HepG2 (cell line): ENCODE data around the gene MRPL14. TPM values are rescaled to one million over a fixed set of nuclear protein-coding genes. Genes with fewer than 3 reads are reported as not detected.
A peak's percentile ranks its signal among the peaks of the same experiment; 100 is the strongest.

Experiments
- ARID2 ChIP-seq: sonication (generic); formaldehyde crosslinking; IDR thresholded peaks from 2 replicates; pipeline ENCODE4 v1.8.1; 2022; ENCODE audit warnings: mild to moderate bottlenecking, missing genetic modification reagents, borderline replicate concordance
- BCL3 ChIP-seq: sonication (generic); formaldehyde crosslinking; IDR thresholded peaks from 2 replicates; pipeline ENCODE4 v1.5.1; 2020; ENCODE audit warnings: mild to moderate bottlenecking, missing genetic modification reagents, moderate library complexity
- HIC2 ChIP-seq: sonication (generic); formaldehyde crosslinking; IDR thresholded peaks from 2 replicates; pipeline ENCODE4 v1.9.0; 2022; ENCODE audit warnings: low read depth, missing genetic modification reagents
- KLF12 ChIP-seq: sonication (generic); formaldehyde crosslinking; IDR thresholded peaks from 2 replicates; pipeline ENCODE4 v1.4.0; 2020; ENCODE audit warnings: missing genetic modification reagents, borderline replicate concordance
- MEIS2 ChIP-seq: sonication (generic); formaldehyde crosslinking; IDR thresholded peaks from 2 replicates; pipeline ENCODE4 v1.9.0; 2021; ENCODE audit warnings: mild to moderate bottlenecking, missing genetic modification reagents
- NFKB2 ChIP-seq: sonication (generic); formaldehyde crosslinking; IDR thresholded peaks from 2 replicates; pipeline ENCODE4 v1.4.0; 2020; ENCODE audit warnings: missing genetic modification reagents, borderline replicate concordance
- PAF1 ChIP-seq: IDR thresholded peaks from 2 replicates; pipeline ENCODE4 v1.6.1; 2016; ENCODE audit warnings: missing genetic modification reagents, missing compliant biosample characterization
- PAXIP1 ChIP-seq: sonication (generic); formaldehyde crosslinking; conservative IDR thresholded peaks from 2 replicates; pipeline ENCODE4 v1.4.0; 2020; ENCODE audit warnings: mild to moderate bottlenecking, missing genetic modification reagents, moderate library complexity
- PLSCR1 ChIP-seq: sonication (generic); formaldehyde crosslinking; IDR thresholded peaks from 2 replicates; pipeline ENCODE4 v1.5.0; 2020; ENCODE audit warnings: missing genetic modification reagents, mild to moderate bottlenecking, borderline replicate concordance
- RAD21 ChIP-seq: fragments of 450-650 bp; formaldehyde crosslinking; IDR thresholded peaks from 2 replicates; pipeline ENCODE4 v1.5.0; 2020; ENCODE audit warnings: mild to moderate bottlenecking
- SCMH1 ChIP-seq: sonication (generic); formaldehyde crosslinking; IDR thresholded peaks from 2 replicates; pipeline ENCODE4 v1.9.0; 2021; ENCODE audit warnings: missing genetic modification reagents, mild to moderate bottlenecking, borderline replicate concordance
- TGIF2 ChIP-seq: IDR thresholded peaks from 2 replicates; pipeline ENCODE4 v1.6.1; 2016; ENCODE audit warnings: control low read depth, missing compliant biosample characterization
- ZBED4 ChIP-seq: sonication (generic); formaldehyde crosslinking; IDR thresholded peaks from 2 replicates; pipeline ENCODE4 v1.4.0; 2020; ENCODE audit warnings: missing genetic modification reagents, borderline replicate concordance
- ZKSCAN1 ChIP-seq: fragments of 150-350 bp; IDR thresholded peaks from 2 replicates; pipeline ENCODE4 v1.6.1; 2014; ENCODE audit warnings: low read length
- ZNF549 ChIP-seq: sonication (generic); formaldehyde crosslinking; IDR thresholded peaks from 2 replicates; pipeline ENCODE4 v1.5.0; 2020; ENCODE audit warnings: missing genetic modification reagents
- ZNF564 ChIP-seq: sonication (generic); formaldehyde crosslinking; IDR thresholded peaks from 2 replicates; pipeline ENCODE4 v1.8.1; 2023; ENCODE audit warnings: mild to moderate bottlenecking, missing genetic modification reagents
- ZNF747 ChIP-seq: sonication (generic); formaldehyde crosslinking; IDR thresholded peaks from 2 replicates; pipeline ENCODE4 v1.8.1; 2023; ENCODE audit warnings: missing genetic modification reagents, mild to moderate bottlenecking, borderline replicate concordance
- polyA plus RNA-seq, 8 experiments: library from polyadenylated mRNA; depleted of rRNA in 3 of 8; stranded (reverse) in 7 of 8; unstranded in 1 of 8; fragments of >200 nt; fragmentation: Illumina TruSeq in 4 of 8; extraction: Trizol in 4 of 8; gene quantifications; 2 replicates each; pipeline versions ENCODE4 v1.2.1 to v1.2.3, GENCODE V29; 2011 to 2016; ENCODE audit warnings: low read depth in 4 of 8, missing spikeins in 1 of 8, mixed read lengths in 1 of 8; ENCODE audit not compliant: insufficient read depth in 1 of 8
- total RNA-seq, 5 experiments: library from RNA; depleted of rRNA; stranded (reverse); fragments of >200 nt; fragmentation: Illumina TruSeq; extraction: Trizol; gene quantifications; 2 replicates each; pipeline ENCODE4 v1.2.3, GENCODE V29; 2016; ENCODE audit warnings: low read depth in 1 of 5

The MRPL14 gene
- total and polyA plus RNA-seq, 2 of the 13 experiments (the other 11 are each of a cell fraction or from before 2014, with no cell fraction given), result 157 to 178 TPM

GRCh38 chr6:44076356-44077213 lies 50.7 kb downstream of the MRPL14 start (continued):
- peak; percentile 51; the same call in 1 of the 2 replicates for TF ChIP-seq ZNF747 (CRISPR knock-in tag)
- no peak for TF ChIP-seq ZKSCAN1
- no peak for TF ChIP-seq SCMH1
- TF ChIP-seq BCL3 (CRISPR knock-in tag), result no peak; the same call in none of the 2 replicates
- peak; percentile 63; the same call in 1 of the 2 replicates for TF ChIP-seq ZBED4
- no peak for TF ChIP-seq PLSCR1 (CRISPR knock-in tag)
- TF ChIP-seq HIC2 (CRISPR knock-in tag), result peak; percentile 88; the same call in 1 of the 2 replicates
- no peak for TF ChIP-seq RAD21 (CRISPR knock-in tag)
- TF ChIP-seq PAF1, result no peak
- TF ChIP-seq TGIF2 (CRISPR knock-in tag), result no peak
- peak; percentile 38 for TF ChIP-seq PAXIP1
- no peak for TF ChIP-seq ZNF549 (CRISPR knock-in tag)
- TF ChIP-seq ZNF564 (CRISPR knock-in tag), result no peak
- TF ChIP-seq NFKB2 (CRISPR knock-in tag), result no peak; the same call in 1 of the 2 replicates
- no peak for TF ChIP-seq ARID2 (CRISPR knock-in tag)
- TF ChIP-seq MEIS2 (CRISPR knock-in tag), result peak; percentile 94; the same call in 1 of the 2 replicates
- peak; percentile 70; the same call in 1 of the 2 replicates for TF ChIP-seq KLF12 (CRISPR knock-in tag)
